PC-9 (cell line): ENCODE measurements around the gene STRADA. TPM values are rescaled to one million over a fixed set of nuclear protein-coding genes. Genes with fewer than 3 reads are reported as not detected.

Experiments
- BruUV-seq: library from RNA; stranded (reverse); fragments of 400-500 nt; replicated peaks from 2 replicates; lab custom pipeline; 2021; lab: Mats Ljungman, UMichigan
- CTCF ChIA-PET: fragments of 300-600 bp; sonication (Branson Sonifier 250); formaldehyde crosslinking; loops from one replicate; lab custom pipeline; 2022; ENCODE audit warnings: antibody characterized with exemption; lab: Charles Lee
- POLR2A ChIA-PET: fragments of 300-600 bp; sonication (Branson Sonifier 250); formaldehyde crosslinking; loops from one replicate; lab custom pipeline; 2022; ENCODE audit warnings: antibody characterized with exemption; ENCODE audit not compliant: unreplicated experiment; lab: Charles Lee
- DNase-seq, 2 experiments: peaks; one replicate each; pipeline versions ENCODE4 v3.0.0 to v3.0.0-alpha.2; 2015 to 2022; ENCODE audit warnings: mixed read lengths in 1 of 2
- H2AFZ ChIP-seq: fragments of 200-600 bp; sonication (generic); 2 replicates; pipeline ENCODE4 v1.8.1; 2017; ENCODE audit warnings: antibody characterized with exemption
- H3F3A ChIP-seq: fragments of 200-600 bp; sonication (generic); 2 replicates; pipeline ENCODE4 v1.8.1; 2017; ENCODE audit warnings: antibody characterized with exemption, mild to moderate bottlenecking, low read depth; ENCODE audit not compliant: insufficient read depth
- H3K27ac ChIP-seq: fragments of 200-600 bp; sonication (generic); 2 replicates; pipeline ENCODE4 v1.6.1; 2016; ENCODE audit warnings: mixed run types
- H3K27me3 ChIP-seq: fragments of 200-600 bp; sonication (generic); 2 replicates; pipeline ENCODE4 v1.6.1; 2016; ENCODE audit warnings: low read depth, mixed run types; ENCODE audit not compliant: insufficient read depth
- H3K36me3 ChIP-seq: fragments of 200-600 bp; sonication (generic); 2 replicates; pipeline ENCODE4 v1.6.1; 2016; ENCODE audit warnings: low read depth, mixed run types
- H3K4me1 ChIP-seq: fragments of 200-600 bp; sonication (generic); replicated peaks from 2 replicates; pipeline ENCODE4 v1.6.1; 2016; ENCODE audit warnings: mixed run types; ENCODE audit not compliant: insufficient read depth
- H3K4me2 ChIP-seq: fragments of 200-600 bp; sonication (generic); 2 replicates; pipeline ENCODE4 v1.6.1; 2017; ENCODE audit warnings: mixed run types
- H3K4me3 ChIP-seq: fragments of 200-600 bp; sonication (generic); 2 replicates; pipeline ENCODE4 v1.6.1; 2016; ENCODE audit warnings: mixed run types
- H3K79me2 ChIP-seq: fragments of 200-600 bp; sonication (generic); 2 replicates; pipeline ENCODE4 v1.6.1; 2017; ENCODE audit warnings: low read depth, mixed run types
- H3K9me2 ChIP-seq: fragments of 200-600 bp; sonication (generic); 2 replicates; pipeline ENCODE4 v1.8.1; 2017; ENCODE audit warnings: mild to moderate bottlenecking; ENCODE audit not compliant: insufficient read depth
- H3K9me3 ChIP-seq: fragments of 200-600 bp; sonication (generic); 2 replicates; pipeline ENCODE4 v1.8.1; 2016; ENCODE audit warnings: low read depth; ENCODE audit not compliant: insufficient read depth
- H4K20me1 ChIP-seq: fragments of 200-600 bp; sonication (generic); 2 replicates; pipeline ENCODE4 v1.8.1; 2017; ENCODE audit not compliant: insufficient read depth
- EZH2 ChIP-seq: fragments of 200-600 bp; sonication (generic); IDR thresholded peaks from 2 replicates; pipeline ENCODE4 v1.8.0; 2017; ENCODE audit warnings: antibody characterized with exemption, low read depth
- intact Hi-C: fragments of 100-400 bp; cut with micrococcal nuclease; formaldehyde crosslinking; loops from one replicate; pipeline ENCODE4 v1.10.0; 2022; ENCODE audit not compliant: unreplicated experiment
- total RNA-seq: library from RNA; stranded (reverse); gene quantifications from 2 replicates; pipeline ENCODE4 v1.2.3, GENCODE V29; 2021
- TF ChIP-seq, protein P1 (sequence below): fragments of 200-600 bp; sonication (generic); conservative IDR thresholded peaks from 2 replicates; pipeline ENCODE4 v1.6.1; 2017; ENCODE audit warnings: mixed run types, antibody characterized with exemption, mild to moderate bottlenecking, moderate library complexity

STRADA gene
- total RNA-seq, 1 experiment from 2014 or later, result 28.8 TPM

GRCh38 chr17:63699638-63700527 is 41.7 kb downstream of the STRADA start, which contains the start of gene LIMD2:
TSS of gene LIMD2 (minus strand) at chr17:63700125. CDS start at chr17:63699298, 827 bp downstream.
- Histone ChIP-seq H3K27me3 (no peaks in the 10 kb centered on the region), H3K79me2 (no peaks in the 10 kb centered on the region), H3K4me3 (no peak within 1 kb of the TSS), H3K4me2 (no peak within 1 kb of the TSS), H4K20me1 (no peaks in the 10 kb centered on the region), H3K9me3 (no peaks in the 10 kb centered on the region), H3F3A (peaks cover 15% of the 10 kb centered on the region), H3K27ac (no peak within 1 kb of the TSS), H3K9me2 (no peaks in the 10 kb centered on the region), H3K36me3 (no peaks in the 10 kb centered on the region), H2AFZ (no peak within 1 kb of the TSS), H3K4me1 (no peaks in the 10 kb centered on the region)
- intact Hi-C loops, result loop anchor here (5.0 kb wide), 1 partner anchor 78 kb away; the partner anchor contains the start of gene MAP3K3
- no TSS peak for BruUV-seq
- no peak for DNase-seq
- POLR2A ChIA-PET, result no interaction called here
- TF ChIP-seq, protein P1, sequence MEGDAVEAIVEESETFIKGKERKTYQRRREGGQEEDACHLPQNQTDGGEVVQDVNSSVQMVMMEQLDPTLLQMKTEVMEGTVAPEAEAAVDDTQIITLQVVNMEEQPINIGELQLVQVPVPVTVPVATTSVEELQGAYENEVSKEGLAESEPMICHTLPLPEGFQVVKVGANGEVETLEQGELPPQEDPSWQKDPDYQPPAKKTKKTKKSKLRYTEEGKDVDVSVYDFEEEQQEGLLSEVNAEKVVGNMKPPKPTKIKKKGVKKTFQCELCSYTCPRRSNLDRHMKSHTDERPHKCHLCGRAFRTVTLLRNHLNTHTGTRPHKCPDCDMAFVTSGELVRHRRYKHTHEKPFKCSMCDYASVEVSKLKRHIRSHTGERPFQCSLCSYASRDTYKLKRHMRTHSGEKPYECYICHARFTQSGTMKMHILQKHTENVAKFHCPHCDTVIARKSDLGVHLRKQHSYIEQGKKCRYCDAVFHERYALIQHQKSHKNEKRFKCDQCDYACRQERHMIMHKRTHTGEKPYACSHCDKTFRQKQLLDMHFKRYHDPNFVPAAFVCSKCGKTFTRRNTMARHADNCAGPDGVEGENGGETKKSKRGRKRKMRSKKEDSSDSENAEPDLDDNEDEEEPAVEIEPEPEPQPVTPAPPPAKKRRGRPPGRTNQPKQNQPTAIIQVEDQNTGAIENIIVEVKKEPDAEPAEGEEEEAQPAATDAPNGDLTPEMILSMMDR, result no peak
- TF ChIP-seq EZH2, result no peak
- CTCF ChIA-PET, result no interaction called here

DNA sequence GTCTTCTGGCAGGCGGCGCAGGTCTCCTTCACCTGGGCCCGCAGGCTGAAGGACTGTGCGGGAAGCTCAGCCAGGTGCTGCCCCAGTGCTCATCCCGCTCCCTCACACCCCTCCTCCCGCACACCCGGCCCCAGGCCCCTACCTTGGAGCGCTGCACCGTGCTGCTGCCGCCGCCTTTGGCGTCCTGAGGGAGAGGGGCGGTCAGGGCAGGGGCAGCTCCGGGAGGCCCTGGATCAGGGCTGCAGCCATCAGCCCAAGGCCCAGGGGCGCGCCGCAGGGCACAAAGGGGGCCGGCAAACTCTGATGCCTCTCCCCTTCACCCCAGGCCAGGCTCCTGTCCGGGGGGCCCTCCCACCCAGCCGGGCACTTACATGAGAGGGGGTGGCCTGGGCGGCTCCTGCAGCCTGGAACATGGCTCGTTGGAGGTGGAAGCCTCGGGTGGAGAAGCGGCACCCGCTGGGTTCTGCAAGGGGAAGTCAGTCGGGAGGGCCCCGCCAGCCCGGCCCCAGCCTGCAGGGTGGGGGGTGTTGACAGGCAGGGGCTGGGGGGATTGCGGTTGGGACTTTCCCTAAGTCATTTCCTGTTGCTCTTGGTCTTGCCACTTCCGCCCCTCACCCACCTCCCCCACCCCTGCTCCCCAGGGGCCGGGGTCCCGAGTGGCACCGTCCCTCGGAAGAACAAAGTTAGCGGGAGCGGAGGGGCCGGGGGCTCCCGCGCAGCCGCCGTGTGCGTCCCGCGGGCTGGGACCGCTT is 42.5 kb downstream of the STRADA start:
- H3F3A ChIP-seq, result peaks cover 15% of the 10 kb centered on the region
- no peaks in the 10 kb centered on the region for H3K9me2 ChIP-seq
- no peak for DNase-seq
- CTCF ChIA-PET, result interaction anchor here (0.7 to 0.9 kb wide), 2 partner anchors 15 to 23 kb away, joined by 3 read pairs; no protein-coding TSS in a partner anchor
- H3K36me3 ChIP-seq, result no peaks in the 10 kb centered on the region
- BruUV-seq, result no TSS peak
- H3K4me1 ChIP-seq, result no peaks in the 10 kb centered on the region
- H3K4me2 ChIP-seq, result no peak overlapping the region
- H4K20me1 ChIP-seq, result no peaks in the 10 kb centered on the region
- no peak overlapping the region for H3K27ac ChIP-seq
- intact Hi-C loops, result loop anchor here (5.0 kb wide), 1 partner anchor 77 kb away; the partner anchor contains the start of gene MAP3K3
- POLR2A ChIA-PET, result interaction anchor here (0.6 kb wide), 1 partner anchor 121 kb away, joined by 3 read pairs; no protein-coding TSS in a partner anchor
- no peak overlapping the region for H2AFZ ChIP-seq
- H3K27me3 ChIP-seq, result no peaks in the 10 kb centered on the region
- no peaks in the 10 kb centered on the region for H3K9me3 ChIP-seq
- no peaks in the 10 kb centered on the region for H3K79me2 ChIP-seq
- TF ChIP-seq, protein P1, result no peak
- no peak overlapping the region for H3K4me3 ChIP-seq

GRCh38 chr17:63698381-63698885 is 43.2 kb downstream of the STRADA start:
- Histone ChIP-seq H3K4me2 (no peak overlapping the region), H3K4me1 (no peaks in the 10 kb centered on the region), H3K9me3 (no peaks in the 10 kb centered on the region), H3K27ac (no peak overlapping the region), H3K36me3 (no peaks in the 10 kb centered on the region), H3K9me2 (no peaks in the 10 kb centered on the region), H3K27me3 (no peaks in the 10 kb centered on the region), H3F3A (peaks cover 15% of the 10 kb centered on the region), H3K79me2 (no peaks in the 10 kb centered on the region), H4K20me1 (no peaks in the 10 kb centered on the region), H3K4me3 (no peak overlapping the region), H2AFZ (no peak overlapping the region)
- DNase-seq, result no peak
- BruUV-seq, result no TSS peak
- TF ChIP-seq EZH2, result no peak
- TF ChIP-seq, protein P1, result no peak
- ChIA-PET CTCF (interaction anchor here (0.7 to 0.9 kb wide), 2 partner anchors 15 to 22 kb away, joined by 3 read pairs; no protein-coding TSS in a partner anchor), POLR2A (interaction anchor here (0.6 kb wide), 1 partner anchor 122 kb away, joined by 3 read pairs; no protein-coding TSS in a partner anchor)
- intact Hi-C loops, result loop anchor here (5.0 kb wide), 1 partner anchor 76 kb away; the partner anchor contains the start of gene MAP3K3
